GM23338 (cell line): Measurements from ENCODE around the gene ADGRL3.

Experiments
- CREB1 ChIP-seq: fragments of 250-450 bp; sonication (Bioruptor Pico); IDR thresholded peaks from 2 replicates; pipeline ENCODE4 v1.5.0; 2020; ENCODE audit warnings: low read depth, mild to moderate bottlenecking, moderate library complexity
- EZH2 ChIP-seq: fragments of 200-600 bp; sonication (generic); IDR thresholded peaks from one replicate; pipeline ENCODE4 v1.8.0; 2017; ENCODE audit warnings: antibody characterized with exemption, mild to moderate bottlenecking, low read depth; ENCODE audit not compliant: unreplicated experiment
- EZH2phosphoT487 ChIP-seq: fragments of 200-600 bp; sonication (generic); IDR thresholded peaks from one replicate; pipeline ENCODE4 v1.8.1; 2018; ENCODE audit warnings: antibody characterized with exemption; ENCODE audit not compliant: unreplicated experiment
- JUNB ChIP-seq: IDR thresholded peaks from one replicate; pipeline ENCODE4 v1.6.1; 2016; ENCODE audit warnings: antibody characterized with exemption; ENCODE audit not compliant: unreplicated experiment
- NANOG ChIP-seq: IDR thresholded peaks from 2 replicates; pipeline ENCODE4 v1.6.1; 2016; ENCODE audit warnings: antibody characterized with exemption, borderline replicate concordance
- POLR2AphosphoS5 ChIP-seq: IDR thresholded peaks from 2 replicates; pipeline ENCODE4 v1.6.1; 2016; ENCODE audit warnings: antibody characterized with exemption, low read depth
- STAT1 ChIP-seq: IDR thresholded peaks from one replicate; pipeline ENCODE4 v1.6.1; 2016; ENCODE audit warnings: antibody characterized with exemption; ENCODE audit not compliant: unreplicated experiment
- ZNF331 ChIP-seq: fragments of 250-450 bp; sonication (Bioruptor Pico); IDR thresholded peaks from 2 replicates; pipeline ENCODE4 v1.5.0; 2020; ENCODE audit warnings: low read depth, mild to moderate bottlenecking, moderate library complexity
- TF ChIP-seq, protein P1 (sequence below), 2 experiments: fragments of 200-600 bp in 1 of 2; sonication (generic) in 1 of 2; conservative IDR thresholded peaks; 2 replicates each; pipeline versions ENCODE4 v1.5.1 to v1.6.1; 2016 to 2017; ENCODE audit warnings: antibody characterized with exemption in 2 of 2, low read depth in 2 of 2, mild to moderate bottlenecking in 2 of 2, moderate library complexity in 1 of 2
- TF ChIP-seq, protein P2 (sequence below): IDR thresholded peaks from one replicate; pipeline ENCODE4 v1.6.1; 2018; ENCODE audit warnings: antibody characterized with exemption; ENCODE audit not compliant: unreplicated experiment
- TF ChIP-seq, protein P3 (sequence below): IDR thresholded peaks from 2 replicates; pipeline ENCODE4 v1.6.1; 2016; ENCODE audit warnings: antibody characterized with exemption

DNA sequence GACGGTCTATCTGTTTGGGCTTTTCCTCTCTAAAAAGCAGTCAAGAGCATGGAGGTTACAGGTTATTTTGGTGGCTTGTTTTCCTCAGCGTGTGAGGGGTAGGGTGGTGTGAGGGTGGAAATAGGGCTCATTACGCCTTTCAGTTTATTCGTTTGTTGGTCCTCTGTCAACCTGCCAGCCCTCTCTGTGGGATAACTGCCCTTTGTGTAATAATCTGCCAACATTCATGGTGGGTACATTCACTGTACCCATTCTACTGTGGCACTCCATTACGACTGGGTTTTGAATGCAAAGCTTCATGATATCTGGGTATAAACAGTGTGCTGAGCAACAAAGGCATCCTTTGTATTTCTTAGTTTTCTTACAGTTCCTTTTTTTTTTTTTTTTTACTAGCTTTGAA, 136.4 kb downstream of the ADGRL3 start:
- TF ChIP-seq, protein P1, sequence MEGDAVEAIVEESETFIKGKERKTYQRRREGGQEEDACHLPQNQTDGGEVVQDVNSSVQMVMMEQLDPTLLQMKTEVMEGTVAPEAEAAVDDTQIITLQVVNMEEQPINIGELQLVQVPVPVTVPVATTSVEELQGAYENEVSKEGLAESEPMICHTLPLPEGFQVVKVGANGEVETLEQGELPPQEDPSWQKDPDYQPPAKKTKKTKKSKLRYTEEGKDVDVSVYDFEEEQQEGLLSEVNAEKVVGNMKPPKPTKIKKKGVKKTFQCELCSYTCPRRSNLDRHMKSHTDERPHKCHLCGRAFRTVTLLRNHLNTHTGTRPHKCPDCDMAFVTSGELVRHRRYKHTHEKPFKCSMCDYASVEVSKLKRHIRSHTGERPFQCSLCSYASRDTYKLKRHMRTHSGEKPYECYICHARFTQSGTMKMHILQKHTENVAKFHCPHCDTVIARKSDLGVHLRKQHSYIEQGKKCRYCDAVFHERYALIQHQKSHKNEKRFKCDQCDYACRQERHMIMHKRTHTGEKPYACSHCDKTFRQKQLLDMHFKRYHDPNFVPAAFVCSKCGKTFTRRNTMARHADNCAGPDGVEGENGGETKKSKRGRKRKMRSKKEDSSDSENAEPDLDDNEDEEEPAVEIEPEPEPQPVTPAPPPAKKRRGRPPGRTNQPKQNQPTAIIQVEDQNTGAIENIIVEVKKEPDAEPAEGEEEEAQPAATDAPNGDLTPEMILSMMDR (conservative IDR thresholded peaks at IDR 0.05; ENCODE audit: low read depth in 2 of 2): no peak
- TF ChIP-seq POLR2AphosphoS5: no peak
- TF ChIP-seq STAT1: no peak
- TF ChIP-seq NANOG: no peak
- TF ChIP-seq, protein P2, sequence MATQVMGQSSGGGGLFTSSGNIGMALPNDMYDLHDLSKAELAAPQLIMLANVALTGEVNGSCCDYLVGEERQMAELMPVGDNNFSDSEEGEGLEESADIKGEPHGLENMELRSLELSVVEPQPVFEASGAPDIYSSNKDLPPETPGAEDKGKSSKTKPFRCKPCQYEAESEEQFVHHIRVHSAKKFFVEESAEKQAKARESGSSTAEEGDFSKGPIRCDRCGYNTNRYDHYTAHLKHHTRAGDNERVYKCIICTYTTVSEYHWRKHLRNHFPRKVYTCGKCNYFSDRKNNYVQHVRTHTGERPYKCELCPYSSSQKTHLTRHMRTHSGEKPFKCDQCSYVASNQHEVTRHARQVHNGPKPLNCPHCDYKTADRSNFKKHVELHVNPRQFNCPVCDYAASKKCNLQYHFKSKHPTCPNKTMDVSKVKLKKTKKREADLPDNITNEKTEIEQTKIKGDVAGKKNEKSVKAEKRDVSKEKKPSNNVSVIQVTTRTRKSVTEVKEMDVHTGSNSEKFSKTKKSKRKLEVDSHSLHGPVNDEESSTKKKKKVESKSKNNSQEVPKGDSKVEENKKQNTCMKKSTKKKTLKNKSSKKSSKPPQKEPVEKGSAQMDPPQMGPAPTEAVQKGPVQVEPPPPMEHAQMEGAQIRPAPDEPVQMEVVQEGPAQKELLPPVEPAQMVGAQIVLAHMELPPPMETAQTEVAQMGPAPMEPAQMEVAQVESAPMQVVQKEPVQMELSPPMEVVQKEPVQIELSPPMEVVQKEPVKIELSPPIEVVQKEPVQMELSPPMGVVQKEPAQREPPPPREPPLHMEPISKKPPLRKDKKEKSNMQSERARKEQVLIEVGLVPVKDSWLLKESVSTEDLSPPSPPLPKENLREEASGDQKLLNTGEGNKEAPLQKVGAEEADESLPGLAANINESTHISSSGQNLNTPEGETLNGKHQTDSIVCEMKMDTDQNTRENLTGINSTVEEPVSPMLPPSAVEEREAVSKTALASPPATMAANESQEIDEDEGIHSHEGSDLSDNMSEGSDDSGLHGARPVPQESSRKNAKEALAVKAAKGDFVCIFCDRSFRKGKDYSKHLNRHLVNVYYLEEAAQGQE: no peak
- no peak for TF ChIP-seq JUNB
- TF ChIP-seq EZH2phosphoT487: no peak
- no peak for TF ChIP-seq EZH2
- TF ChIP-seq, protein P3, sequence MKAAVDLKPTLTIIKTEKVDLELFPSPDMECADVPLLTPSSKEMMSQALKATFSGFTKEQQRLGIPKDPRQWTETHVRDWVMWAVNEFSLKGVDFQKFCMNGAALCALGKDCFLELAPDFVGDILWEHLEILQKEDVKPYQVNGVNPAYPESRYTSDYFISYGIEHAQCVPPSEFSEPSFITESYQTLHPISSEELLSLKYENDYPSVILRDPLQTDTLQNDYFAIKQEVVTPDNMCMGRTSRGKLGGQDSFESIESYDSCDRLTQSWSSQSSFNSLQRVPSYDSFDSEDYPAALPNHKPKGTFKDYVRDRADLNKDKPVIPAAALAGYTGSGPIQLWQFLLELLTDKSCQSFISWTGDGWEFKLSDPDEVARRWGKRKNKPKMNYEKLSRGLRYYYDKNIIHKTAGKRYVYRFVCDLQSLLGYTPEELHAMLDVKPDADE: no peak
- no peak for TF ChIP-seq CREB1 (CRISPR knock-in tag)
- TF ChIP-seq ZNF331 (CRISPR knock-in tag): no peak
